ENCODE data around the gene SNX20.

Gene SNX20

GRCh38 chr16:50681021-50681885 is at the start of gene SNX20:
TSS of gene SNX20 (minus strand) at chr16:50681312. CDS start at chr16:50677526, 3,786 bp downstream.
- no peak for DNase-seq (ENCODE audit: low spot score)

GRCh38 chr16:50724306-50724705 is 43.2 kb upstream of the SNX20 start:
- no peak for DNase-seq (ENCODE audit: low spot score)

GRCh38 chr16:50722960-50723359 is 41.8 kb upstream of the SNX20 start:
- no peak for DNase-seq (ENCODE audit: low spot score)

GRCh38 chr16:50722405-50722737 is 41.3 kb upstream of the SNX20 start:
- no peak for DNase-seq (ENCODE audit: low spot score)

- no peak for DNase-seq (ENCODE audit: low spot score)
Observed at GRCh38 chr16:50721549-50722404, 40.7 kb upstream of the SNX20 start.

DNA sequence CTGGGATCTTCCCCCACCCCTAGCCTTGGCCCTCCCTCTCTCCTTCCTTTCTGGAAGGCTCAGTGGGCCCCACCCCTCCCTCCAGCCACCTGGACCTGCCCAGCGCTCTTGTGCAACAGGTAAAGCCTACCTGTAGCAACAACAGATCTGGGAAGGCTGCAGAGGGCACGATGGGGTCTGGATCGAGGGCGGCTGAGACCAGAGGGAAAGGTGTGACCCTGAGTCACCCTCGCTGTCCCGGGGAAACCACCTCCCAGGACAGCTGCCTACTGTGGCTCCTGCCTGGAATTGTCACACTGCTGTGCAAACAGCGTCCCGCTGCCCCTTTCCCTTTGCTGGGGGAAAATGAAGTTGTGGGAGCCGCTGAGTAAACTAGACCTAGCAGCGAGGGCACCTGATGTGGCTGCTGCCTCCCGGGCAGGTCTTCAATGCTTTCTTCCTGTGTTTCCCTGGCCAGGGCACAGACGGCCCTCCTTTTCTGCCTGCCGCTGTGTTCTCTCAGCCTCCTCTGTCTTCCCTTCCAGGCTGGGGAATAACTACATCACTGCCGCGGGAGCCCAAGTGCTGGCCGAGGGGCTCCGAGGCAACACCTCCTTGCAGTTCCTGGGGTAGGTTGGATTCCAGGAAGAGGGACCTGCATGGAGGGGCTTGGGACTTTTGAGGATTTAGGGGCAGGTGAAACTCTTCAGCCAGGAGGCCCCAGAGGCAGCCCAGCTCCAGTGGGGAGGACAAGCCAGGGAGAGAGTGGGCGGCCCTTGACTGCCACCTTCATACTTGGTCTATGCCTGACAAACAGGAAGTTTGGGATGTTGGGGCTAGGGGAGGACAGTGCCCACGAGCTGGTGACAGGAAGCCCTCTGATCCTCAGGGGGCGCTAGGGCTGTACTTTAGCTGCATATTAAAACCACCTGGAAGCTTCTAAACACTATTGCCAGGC is 38.6 kb upstream of the SNX20 start:
- DNase-seq (ENCODE audit: low spot score), result no peak

GRCh38 chr16:50718761-50719400 is 37.8 kb upstream of the SNX20 start:
- no peak for DNase-seq (ENCODE audit: low spot score)

- DNase-seq (ENCODE audit: low spot score), result no peak
Observed at GRCh38 chr16:50718061-50718760, 37.1 kb upstream of the SNX20 start.

GRCh38 chr16:50717494-50717893 is 36.4 kb upstream of the SNX20 start:
- no peak for DNase-seq (ENCODE audit: low spot score)

GRCh38 chr16:50717091-50717490 is 36.0 kb upstream of the SNX20 start:
- DNase-seq (ENCODE audit: low spot score), result no peak

DNA sequence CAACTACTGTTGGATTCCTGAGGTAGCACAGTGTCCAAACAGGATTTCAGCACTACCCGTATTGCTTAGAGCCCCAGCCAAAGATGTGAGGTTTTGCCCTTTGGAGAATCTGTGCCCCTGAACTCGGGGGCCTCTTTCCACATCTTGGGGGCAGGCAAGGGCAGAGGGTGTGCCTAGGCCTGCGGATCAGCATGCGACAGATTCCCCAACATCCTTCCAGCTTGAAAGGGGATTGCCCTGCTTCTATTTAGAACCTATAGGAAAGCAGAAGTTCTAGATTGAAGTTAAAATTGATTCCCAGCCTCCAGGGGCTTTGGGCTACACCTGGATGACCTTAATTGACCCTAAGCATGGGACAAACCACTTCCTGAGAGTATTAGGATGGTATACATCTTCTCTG is 31.8 kb upstream of the SNX20 start:
- DNase-seq (ENCODE audit: low spot score), result no peak

GRCh38 chr16:50712560-50712898 is 31.4 kb upstream of the SNX20 start:
- no peak for DNase-seq (ENCODE audit: low spot score)

- DNase-seq (ENCODE audit: low spot score), result no peak
Observed at GRCh38 chr16:50711862-50712559, 30.9 kb upstream of the SNX20 start.

DNA sequence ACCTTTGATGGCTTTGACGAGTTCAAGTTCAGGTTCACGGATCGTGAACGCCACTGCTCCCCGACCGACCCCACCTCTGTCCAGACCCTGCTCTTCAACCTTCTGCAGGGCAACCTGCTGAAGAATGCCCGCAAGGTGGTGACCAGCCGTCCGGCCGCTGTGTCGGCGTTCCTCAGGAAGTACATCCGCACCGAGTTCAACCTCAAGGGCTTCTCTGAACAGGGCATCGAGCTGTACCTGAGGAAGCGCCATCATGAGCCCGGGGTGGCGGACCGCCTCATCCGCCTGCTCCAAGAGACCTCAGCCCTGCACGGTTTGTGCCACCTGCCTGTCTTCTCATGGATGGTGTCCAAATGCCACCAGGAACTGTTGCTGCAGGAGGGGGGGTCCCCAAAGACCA is 29.9 kb upstream of the SNX20 start:
- no peak for DNase-seq (ENCODE audit: low spot score)

DNA sequence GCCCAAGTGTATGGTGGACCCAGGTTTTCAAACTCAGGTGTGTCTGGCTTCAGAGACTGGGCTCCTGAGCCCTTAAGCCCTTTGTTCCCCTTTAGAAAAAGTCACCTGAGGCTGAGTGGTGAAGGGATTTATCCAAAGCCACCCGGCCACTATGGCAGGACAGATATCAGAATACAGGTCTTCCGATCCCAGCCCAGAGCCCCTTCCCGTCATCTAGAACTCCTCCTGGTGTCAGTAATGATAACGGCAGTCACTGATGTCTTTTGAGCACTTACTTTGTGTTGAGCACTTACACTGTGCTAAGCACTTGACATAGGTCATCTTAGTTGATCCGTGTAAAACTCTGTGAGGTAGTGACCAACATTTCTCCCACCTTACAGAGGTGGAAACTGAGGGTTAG is 28.9 kb upstream of the SNX20 start:
- no peak for DNase-seq (ENCODE audit: low spot score)

DNA sequence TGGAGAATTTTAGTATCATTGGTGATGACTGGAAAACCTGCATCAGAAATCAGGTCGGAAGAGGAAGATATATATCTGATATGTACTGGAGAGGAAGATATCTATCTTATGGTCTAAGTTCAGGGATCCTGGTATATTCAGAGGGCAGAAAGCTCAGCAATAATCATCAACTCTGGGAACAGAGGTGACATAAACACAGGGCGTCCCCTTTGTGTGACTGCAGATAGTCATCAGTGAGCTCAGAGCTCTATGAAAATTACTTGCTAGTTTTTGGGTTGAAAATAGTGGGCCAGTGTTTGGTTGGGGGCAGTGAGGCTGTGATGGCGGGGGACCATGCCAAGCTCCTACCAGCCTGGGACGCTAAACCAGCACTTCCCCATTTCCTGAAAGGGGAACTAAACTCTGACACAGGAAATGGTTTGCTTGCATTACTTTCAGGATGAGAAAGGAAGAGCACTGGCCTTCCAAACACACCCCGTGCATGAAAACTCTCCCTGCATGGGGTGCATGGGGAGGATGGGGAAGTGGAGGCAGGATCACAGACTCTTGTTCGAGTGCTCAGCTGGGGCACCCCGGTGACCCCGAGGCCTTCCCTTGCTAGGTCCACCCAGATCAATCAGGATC is 28.1 kb upstream of the SNX20 start:
- no peak for DNase-seq (ENCODE audit: low spot score)

DNA sequence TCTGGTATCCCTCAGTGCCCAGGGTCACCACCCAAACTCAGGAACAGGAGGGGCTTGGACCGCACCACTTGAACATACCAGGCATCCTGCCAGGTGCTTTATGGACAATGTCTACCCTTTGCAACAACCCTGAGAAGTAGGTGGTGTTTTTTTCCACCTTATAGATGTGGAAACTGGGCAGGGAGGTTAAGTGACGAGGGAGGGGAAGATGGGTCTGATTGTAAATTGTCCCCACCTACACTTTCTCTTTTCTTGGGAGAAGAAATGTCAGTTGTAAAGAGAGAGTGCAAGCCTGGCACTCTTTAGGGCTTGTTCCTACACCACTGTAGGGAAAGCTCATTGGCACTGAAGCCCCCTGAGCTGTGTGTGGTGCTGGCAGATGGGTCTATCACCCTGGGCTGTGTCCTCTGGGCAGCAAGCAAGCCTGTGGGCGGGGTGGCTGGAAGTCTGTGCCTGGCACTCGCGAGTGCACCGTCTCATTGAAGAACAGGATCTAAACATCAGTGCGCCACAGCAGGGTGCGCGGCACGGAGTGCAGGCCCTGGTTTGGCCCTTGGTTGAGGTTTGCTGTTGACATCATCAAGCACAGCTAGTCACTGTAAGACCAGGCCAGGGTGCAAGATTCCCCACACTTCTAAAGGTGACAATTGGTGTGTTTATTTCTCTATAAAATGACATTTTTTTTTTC is 27.4 kb upstream of the SNX20 start:
- no peak for DNase-seq (ENCODE audit: low spot score)

DNA sequence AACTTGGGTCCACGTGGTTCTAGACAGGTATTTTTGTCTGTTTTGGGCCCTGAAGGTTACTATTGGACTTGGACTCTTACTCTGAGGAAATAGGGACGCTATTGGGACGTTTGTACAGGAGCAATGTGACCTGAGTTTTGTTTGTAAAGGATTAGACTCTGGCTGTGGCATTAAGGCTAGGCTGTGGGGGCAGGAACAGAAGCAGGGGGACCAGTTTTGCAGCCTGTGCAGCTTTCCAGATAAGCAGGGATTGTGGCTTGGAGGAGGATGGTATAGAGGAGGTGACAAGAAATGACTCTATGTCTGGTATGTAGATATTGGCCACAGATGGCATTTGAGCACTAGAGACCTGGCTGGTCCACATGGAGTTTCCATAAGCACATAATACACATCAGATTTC is 25.1 kb upstream of the SNX20 start:
- no peak for DNase-seq (ENCODE audit: low spot score)

- DNase-seq (ENCODE audit: low spot score), result no peak
Observed at GRCh38 chr16:50705436-50706110, 24.5 kb upstream of the SNX20 start.

Measured in AG20443 (cell line).